HG03565 (cell line): ENCODE measurements around the gene CDH23.
"Not testable (repeated sequence)": the region's sequence is repeated elsewhere in the genome, so short reads cannot be mapped to it uniquely, and the experiment has no call there.

Experiments
- ATAC-seq: cut with Tn5 transposase; IDR thresholded peaks from one replicate; pipeline ENCODE4 v1.9.1; 2021; ENCODE audit warnings: mild to moderate bottlenecking, moderate library complexity; ENCODE audit not compliant: unreplicated experiment

CDH23 gene

DNA sequence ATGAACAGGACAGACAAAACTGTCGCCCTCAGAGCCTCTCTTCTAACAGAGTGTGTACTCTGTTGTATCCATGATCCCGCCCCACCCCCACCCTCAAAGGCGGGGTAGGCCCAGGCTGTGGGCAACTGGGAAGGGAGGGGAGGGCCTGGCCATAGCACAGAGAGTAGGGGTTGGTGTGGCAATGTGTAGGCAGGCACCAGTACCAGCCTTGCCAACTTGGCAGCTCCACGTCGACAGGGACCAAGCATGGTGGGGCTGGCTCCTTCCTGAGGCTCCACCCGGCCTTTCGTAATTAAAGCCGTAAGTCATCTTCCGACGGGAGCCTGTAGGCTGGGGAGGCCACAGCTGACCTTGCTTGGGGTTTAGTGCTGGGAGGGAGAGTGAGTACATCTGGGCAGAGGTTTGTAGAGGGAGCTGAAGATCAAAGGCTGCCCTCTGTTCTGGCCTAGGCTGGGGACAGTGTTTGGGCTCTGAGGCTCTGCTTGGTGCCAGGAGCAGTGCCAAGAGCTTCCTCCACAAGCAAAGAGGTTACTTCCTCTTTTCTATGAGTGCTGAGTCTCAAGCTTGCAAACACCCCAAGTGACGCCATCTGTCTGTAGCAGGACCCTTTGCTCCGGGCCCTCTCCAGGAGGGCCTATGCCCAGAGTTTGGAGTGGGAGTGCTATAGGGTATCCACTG, 201.2 kb downstream of the CDH23 start:
- ATAC-seq = no peak

DNA sequence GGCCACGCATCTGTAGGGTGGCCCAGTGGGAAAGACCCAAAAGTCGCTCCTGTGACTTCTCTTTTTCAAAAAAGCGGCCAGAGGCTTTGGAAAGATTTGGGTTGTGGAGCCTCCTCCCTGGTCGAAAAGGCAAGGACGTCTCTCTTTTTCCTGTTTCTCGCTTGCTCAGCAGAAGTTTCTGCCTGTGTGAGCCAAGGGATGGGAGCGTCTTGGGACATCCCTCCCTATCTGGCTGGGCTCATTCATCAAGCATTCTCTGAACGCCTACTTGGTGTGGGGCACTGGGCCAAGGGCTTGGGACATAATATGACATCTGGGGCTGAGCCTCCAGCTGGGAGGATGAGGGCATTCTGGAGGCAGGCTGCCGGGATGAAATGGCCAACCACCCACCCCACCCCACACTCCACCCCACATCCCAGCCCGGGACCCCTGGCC, 201.9 kb downstream of the CDH23 start:
- no peak for ATAC-seq

DNA sequence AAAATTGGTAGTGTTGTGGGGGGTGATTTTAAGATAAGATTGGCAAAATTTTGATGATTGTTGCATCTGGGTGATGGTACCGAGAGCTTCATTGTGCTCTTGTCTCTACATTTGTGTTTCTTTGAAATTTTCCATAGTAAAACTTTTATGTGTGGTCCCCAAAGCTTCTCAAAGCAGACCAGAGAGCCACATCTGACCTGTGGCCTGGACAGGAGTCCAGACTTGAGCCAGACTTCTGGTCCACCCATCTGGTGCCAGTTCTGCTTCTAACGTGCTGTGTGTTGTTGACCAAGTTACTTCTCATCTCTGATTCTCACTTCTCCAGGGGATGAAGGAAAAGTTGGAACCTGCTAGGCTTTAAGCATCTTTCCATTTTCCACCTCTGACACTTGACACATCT, 202.8 kb downstream of the CDH23 start:
- no peak for ATAC-seq

DNA sequence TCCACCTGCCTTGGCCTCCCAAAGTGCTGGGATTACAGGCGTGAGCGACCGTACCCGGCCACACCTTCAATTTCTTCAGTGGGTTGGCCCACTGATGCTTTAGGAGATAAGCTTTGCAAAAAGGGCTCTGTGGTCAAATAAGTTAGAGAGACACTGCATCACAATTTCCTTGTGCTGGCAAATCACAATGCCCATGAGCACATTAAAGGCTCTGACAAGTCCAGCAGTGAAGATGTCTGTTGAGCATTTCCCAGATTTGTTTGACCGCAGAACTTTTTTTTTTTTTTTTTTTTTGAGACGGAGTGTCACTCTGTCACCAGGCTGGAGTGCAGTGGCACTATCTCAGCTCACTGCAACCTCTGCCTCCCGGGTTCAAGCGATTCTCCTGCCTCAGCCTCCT, 203.5 kb downstream of the CDH23 start:
- not testable (repeated sequence) for ATAC-seq

DNA sequence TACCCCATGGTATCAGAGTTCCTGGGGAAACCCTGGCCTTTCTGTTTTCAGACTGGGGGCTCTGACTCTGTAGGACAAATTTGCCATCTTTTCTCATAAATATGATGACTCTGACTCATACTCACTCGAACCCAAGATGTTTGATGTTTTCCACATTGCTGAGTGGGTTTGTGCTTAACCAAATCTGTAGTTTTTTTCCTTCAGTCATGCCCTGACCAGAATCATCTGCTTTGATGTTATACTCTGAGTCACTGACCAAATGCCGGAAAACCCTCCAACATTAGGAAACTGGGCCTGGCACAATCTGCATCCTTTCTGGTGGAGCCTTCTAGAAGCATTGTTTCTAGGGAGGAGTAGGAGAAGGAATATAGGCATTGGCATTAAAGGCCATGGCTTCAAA, 204.1 kb downstream of the CDH23 start:
- ATAC-seq = no peak

DNA sequence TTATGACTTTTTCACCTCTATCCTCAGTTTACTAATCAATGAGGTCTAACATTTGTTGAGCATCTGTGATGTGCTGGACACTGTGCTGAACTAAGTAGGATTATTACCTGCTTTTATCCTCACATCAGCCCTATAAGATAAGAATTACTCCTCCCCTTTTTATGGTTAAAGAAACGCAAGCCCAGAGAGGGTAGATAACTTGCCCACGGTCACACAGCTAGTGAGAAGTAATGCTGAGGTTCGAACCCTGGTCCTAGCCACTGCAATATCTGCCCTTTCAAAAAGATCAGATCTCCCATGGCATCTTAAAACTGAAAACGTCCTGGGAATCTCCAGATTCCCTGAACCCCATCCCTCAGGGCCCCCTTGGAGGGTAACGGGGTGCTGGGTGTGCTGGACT, 204.6 kb downstream of the CDH23 start:
- no peak for ATAC-seq

DNA sequence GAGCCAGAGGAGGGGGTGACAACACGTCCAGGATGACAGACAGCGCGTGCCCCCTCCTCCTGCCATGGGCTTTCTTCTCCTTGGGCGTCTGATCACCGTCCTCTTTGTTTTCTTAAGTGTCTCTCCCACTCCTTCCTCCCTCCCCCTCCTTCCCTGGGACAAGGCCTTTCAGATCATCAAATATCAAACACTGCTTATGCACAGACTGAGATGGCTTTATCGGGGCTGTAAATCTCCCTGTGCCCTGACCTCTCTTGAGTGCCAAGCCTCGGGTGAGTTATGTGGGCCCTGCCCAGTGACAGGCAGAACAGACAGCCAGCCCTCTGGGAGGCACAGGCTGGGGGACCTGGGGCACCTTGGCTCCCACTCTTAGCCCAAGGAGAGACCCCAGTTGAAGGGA, 206.4 kb downstream of the CDH23 start:
- no peak for ATAC-seq

DNA sequence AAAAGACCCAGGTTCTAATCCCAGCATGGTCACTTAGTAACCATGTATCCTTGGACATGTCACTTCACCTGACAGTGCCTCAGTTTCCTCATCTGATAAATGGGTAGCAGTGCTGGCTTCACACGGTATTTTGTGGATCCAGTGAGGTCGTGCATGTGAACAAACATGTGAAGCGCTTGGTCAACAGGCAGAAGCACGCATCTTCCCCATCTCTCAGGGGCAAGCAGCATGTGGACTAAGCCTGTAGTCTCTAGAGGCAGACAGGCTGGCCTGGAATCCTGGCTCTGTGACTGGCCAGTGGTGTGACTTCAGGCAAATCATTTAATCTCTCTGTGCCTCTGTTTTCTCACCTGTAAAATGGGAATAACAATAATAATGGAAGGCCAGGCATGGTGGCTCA, 207.0 kb downstream of the CDH23 start:
- ATAC-seq = no peak

DNA sequence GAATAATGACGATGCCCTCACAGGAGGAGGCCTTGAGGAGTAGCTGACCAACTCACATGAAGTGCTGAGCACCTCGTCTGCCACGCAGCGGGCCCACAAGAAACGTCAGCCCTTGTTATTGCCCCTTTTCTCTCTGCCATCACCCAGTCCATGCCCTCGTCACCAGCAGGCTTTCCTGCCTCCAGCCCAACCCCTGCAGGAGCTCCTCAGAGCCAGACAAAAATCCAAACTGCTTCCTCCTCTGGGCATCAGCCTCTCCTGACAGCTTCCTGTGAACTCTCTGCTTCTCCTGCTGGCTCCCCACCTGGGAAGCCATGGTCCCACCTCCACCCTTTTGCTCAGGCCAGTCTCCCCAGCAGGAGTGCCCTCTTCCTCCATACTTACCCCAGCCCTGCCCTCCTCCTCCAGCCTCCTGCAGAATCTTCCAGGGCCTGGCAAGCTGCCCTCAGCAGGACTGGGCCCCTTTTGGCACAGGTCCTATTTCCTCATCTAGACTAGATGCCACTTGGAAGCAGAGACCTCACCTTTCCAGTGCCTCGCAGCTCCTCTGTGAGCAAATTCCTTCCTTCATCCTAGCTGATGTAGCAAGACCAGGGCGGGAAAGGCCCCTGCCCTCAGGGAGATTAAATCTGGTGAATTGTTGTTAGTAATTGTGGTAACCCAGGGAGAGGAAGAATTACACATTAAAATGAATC, 207.8 kb downstream of the CDH23 start:
- ATAC-seq = no peak

DNA sequence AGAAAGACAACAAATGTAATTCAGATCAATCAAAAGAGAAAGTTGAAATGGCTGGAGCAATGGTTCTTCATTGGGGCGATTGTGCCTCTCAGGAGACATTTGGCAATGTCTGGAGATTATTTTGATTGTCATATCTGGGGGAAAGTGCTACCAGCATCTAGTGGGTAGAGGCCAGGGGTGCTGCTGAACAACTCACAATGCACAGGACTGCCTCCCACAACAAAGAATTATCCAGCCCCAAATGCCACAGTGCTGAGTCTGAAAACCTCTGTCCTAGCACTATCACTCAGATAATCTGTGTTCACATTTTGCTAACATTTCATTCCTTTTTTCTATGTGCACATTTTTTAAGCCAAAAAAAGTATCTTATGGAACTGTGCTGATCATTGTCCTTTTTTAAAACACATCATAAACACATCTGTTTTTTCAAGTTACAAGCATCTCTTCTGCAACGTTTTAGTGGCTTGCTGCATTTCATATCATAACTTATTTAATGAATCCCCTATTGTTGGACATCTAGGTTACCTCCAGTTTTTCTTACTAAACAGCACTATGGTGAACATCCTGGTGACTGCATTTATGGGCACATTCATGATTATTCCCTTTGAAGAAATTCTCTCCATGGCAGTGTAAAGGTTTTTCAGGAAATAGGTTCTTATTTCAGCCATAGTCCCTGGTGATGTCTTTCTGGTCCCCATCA, 208.7 kb downstream of the CDH23 start:
- ATAC-seq = no peak

DNA sequence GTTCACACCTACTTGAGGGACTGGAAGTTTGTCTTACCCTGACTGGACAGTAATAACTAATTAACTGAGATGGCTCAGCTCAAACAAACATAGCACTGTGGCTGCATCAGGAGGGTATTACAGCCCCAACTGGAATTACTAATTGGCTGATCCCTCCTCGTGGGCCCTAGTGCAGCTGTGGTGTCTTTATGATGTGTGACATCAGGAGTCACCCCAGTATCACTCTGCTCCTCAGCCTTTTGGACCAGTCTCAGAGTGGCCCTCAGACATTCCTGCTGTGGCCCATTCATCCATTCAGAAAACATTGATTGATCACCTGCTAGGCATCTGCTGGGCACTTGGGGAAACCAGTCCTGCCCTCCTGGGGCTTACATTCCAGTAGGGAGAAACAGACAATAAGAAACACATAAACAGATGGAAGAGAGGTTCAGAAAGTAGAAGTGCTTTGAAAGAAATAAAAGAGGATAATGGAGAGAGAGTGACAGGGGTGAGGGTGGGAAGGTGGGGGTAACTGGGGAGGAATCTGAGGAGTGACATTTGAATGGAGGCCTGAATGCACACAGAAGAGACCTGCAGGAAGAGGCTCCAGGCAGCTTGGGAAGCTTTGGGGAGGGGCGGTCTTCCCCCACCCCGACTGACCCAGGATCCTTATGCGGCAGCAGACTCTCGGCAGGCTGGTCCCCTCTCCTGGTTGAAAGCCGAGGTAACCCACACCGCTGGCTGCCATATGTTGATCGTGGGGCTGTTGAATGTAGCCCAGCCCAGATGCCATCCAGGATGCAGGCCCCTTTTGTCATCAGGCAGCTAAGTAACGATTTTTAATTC, 209.7 kb downstream of the CDH23 start:
- no peak for ATAC-seq

DNA sequence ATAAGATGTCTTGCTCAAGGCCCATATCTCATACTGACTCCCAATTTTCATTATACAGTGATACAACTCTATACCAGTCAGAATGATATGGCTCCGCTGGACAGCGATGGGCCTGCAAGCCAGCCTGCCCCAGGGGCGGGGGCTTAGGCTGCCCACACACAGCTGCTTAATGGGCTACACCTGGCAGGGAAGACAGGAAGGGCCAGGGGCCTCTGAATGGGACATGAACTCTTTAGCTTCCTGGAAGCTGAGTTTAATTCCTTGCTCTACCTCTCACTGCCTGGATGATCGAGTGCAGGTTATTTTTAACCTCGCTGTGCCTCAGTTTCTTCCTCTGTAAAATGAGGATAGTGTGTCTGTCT, 210.3 kb downstream of the CDH23 start:
- ATAC-seq = no peak

DNA sequence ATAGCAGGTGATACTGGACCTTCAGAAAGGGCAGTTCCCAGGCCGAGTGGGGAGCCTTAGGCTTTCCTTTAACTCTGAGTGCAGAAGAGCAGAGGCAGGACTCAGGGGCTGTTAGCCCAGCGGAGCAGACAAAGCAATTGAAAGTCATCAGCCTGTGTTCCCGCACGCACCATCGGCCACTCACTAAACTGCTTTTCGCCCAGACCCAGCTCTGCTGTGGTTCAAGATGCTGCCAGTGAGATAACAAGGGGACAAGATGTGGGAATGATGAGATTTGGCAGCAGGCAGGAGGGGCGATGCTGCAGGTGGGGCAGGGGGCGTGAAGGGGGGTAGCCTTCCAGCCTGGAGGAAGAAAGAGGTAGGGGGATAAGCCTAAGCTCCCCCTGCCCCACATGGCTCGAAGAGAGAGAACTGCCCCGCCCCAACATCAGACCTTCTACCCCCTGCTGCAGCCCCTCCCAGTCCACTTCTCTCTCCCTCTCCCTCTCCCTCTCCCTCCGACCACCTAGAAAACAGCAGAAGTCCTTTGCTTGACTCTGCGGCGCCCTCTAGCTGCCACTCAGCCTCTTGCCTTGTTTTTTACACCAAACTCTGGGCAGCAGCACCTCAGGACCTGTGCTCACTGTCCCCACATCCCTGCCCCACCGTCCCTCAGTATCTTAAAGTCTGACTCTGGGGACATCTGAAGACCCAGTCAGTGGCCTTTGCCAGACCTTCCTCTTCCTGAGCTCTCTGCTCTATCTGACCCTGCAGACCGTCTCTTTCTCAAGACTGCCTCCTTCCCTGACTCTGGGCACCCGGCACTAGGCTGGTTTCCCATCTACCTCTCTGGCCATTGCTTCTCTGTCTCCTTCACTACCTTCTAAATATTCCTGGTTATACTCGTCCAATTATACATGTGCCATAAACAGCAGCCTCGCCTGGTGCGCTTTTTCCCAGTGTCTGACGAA, 212.4 kb downstream of the CDH23 start:
- no peak for ATAC-seq

DNA sequence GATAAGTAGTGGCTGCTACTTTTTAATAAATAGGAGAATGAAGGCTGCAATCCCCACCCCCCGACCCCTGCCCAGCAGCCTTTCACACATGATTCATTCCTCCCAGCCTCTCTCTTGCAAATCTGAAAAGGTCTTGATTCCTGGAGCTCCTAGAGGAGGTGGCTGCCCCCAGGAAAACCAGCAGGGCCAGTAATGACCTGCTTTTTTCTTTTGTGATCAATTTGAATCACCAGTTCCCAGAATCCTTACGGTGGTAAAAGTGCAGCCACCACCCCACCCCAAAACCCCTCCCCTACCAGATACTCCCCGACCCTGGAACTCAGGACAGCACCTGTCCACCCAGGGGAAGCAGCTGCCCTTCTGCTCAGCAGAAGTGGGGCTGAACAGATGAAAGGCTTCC, 213.9 kb downstream of the CDH23 start:
- ATAC-seq = no peak

DNA sequence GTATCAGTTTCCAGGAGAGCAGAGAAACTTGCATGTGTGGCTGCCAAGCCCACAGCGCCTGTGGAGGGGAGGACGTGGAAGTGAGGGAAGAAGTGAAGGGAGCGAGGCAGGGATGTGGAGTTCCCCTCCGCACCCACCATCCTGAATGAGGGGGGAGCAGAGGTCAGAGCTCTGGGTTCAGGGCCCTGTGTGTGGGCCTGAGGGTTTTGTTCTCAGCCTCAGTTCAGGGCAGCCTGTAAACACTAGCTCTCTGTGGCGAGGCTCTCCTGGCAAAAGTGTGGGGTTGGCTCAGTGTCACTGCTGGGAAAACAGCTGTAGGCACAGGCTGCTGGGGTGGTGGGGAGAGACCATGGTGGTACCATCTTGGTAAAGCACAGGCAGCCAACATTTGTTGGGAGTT, 214.4 kb downstream of the CDH23 start:
- ATAC-seq = no peak

DNA sequence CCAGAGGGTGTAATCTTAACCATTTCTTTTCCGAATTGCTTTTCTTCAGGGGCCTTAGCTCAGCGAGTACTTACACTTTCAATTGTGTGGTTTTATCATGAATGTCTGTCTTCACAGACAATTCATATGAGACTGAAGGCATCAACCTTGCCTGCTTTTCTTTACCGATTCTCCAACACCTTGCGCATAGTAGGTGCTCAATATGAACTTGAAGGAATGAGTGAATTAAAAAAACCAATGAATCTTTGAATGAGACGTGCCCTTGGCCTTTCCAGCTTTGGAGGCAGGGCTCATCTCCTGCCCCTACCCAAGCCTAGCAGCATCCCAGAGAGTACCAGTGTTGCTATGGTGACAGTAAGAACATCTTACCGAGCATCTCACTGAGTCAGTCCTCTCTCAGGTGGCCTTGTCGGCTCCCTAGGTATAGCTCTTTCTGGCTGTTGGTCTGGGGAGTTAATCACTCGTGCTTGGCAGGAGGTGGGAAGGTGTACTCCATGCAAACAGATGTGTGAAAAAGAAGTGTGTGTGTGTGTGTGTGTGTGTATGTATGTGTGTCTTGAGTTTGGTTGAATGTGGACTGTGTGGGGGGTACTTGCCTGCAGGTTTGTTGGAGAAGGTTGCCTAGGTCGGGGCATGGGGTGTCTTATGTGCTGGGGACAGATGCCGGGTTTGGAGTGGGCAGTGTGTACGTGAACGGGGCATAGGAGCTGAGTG, 215.1 kb downstream of the CDH23 start:
- ATAC-seq = no peak

DNA sequence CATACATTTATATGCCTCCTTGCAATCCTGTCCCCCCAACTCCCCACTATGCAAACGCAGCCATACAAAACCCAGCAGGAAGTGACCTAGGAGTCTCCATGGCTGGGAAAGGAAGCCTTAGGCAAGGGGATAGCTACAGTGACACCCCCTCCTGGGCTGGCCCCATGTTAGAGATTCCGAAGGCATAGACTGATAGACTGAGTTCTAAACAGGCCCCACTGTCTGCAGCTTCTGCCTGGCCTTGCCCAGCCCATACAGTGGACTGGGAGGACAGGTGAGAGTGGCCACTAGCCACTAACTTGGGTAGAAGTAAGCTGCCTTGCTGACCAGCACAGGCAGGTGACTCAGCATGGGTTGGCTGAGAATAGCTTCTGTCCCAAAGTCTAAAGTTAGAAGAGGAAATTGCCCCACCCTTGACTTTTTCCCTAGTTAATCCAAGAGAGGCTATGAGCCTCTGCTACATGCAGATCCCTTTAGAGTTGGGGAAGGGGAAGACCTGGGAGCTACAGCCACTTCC, 216.6 kb downstream of the CDH23 start:
- no peak for ATAC-seq

DNA sequence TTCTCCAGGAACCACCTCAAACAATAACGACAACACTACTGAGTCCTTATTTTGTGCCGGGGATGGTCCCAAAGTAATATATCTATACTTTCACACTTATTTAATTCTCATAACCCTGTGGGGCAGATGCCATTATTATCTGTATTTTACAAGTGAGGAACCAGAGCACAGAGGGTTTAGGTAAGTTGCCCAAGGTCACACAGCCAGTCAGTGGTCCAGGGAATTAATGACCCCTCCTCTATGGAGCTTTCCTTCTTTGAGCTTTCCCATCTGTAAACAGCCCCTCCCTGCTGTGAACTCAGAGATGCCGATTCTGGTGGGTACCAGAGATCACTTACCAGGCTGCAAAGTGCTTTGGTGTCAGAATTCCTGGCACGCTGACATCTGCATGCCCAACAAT, 217.2 kb downstream of the CDH23 start:
- no peak for ATAC-seq

DNA sequence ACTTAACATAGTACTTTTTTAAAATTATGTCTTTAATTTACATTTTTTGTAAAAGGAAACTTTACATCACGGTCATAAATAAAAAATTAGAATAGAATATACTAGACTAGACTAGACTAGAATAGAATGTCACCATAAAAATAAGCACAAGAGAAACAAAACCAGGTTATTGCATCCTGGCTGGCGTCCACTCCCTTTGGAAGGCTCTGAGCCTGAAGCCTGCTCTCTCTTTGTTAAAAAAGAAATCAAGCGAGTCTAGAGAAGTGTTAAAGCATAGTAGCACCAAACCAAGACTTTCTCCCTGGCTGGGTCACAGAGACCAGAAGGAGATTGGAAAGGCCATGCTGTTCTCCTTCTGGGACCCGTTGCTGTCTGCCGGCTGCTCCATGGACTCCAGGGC, 218.2 kb downstream of the CDH23 start:
- ATAC-seq = no peak
